Astrocyte (in vitro differentiated cells and primary cell): ENCODE data around the gene PPM1H.

ENCODE experiments used
- EZH2 ChIP-seq: IDR thresholded peaks from 2 replicates; pipeline ENCODE4 v1.6.1; 2012; ENCODE audit warnings: mild to moderate bottlenecking, low read length, inconsistent platforms; ENCODE audit not compliant: insufficient read depth
- TF ChIP-seq, protein P1 (sequence below): IDR thresholded peaks from 2 replicates; pipeline ENCODE4 v1.5.1; 2011; ENCODE audit warnings: low read depth, mild to moderate bottlenecking, inconsistent platforms, low read length, moderate library complexity; ENCODE audit not compliant: insufficient read depth

DNA sequence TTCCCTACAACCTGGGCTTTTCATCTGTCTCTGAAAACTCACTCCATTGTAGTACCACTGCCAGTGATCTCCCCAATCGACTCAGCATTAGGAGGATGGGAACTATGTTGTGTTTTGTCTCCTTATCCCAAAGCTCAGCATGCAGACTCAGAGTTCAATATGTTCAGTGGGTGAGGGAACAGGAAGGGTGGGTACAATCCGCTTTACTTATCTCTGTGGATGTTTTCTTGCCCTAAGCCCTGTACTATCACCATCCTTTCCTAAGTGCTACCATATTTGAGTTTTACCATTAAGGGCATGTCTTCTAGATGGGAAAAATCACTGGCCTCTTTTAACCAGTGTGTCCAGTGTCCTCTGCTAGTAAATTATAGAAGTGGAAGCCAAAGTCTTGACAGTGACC, 107.1 kb downstream of the PPM1H start:
- TF ChIP-seq, protein P1, sequence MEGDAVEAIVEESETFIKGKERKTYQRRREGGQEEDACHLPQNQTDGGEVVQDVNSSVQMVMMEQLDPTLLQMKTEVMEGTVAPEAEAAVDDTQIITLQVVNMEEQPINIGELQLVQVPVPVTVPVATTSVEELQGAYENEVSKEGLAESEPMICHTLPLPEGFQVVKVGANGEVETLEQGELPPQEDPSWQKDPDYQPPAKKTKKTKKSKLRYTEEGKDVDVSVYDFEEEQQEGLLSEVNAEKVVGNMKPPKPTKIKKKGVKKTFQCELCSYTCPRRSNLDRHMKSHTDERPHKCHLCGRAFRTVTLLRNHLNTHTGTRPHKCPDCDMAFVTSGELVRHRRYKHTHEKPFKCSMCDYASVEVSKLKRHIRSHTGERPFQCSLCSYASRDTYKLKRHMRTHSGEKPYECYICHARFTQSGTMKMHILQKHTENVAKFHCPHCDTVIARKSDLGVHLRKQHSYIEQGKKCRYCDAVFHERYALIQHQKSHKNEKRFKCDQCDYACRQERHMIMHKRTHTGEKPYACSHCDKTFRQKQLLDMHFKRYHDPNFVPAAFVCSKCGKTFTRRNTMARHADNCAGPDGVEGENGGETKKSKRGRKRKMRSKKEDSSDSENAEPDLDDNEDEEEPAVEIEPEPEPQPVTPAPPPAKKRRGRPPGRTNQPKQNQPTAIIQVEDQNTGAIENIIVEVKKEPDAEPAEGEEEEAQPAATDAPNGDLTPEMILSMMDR: no peak
- TF ChIP-seq EZH2: no peak
